ENCODE data around the gene TYW3.

The TYW3 gene

GRCh38 chr1:74731399-74732052 is 1.4 kb upstream of the TYW3 start:
- no peak for TF ChIP-seq TAF1 (IDR thresholded peaks at IDR 0.05; ENCODE audit: low read depth)
- no peak for TF ChIP-seq EP300 (IDR thresholded peaks at IDR 0.05; ENCODE audit: borderline replicate concordance)
- no peak for TF ChIP-seq REST (IDR thresholded peaks at IDR 0.05; ENCODE audit: low read depth)

GRCh38 chr1:74733604-74734484 is 892 bp downstream of the TYW3 start:
- peak; percentile 41 for TF ChIP-seq RAD21 (IDR thresholded peaks at IDR 0.05; ENCODE audit: low read depth)
- TF ChIP-seq MAX (IDR thresholded peaks at IDR 0.05), result no peak

GRCh38 chr1:74737333-74737732 is 4.4 kb downstream of the TYW3 start:
- TF ChIP-seq USF1 (IDR thresholded peaks at IDR 0.05) (no peak), ZBTB7A (IDR thresholded peaks at IDR 0.05; ENCODE audit: low read depth) (no peak), TAF1 (IDR thresholded peaks at IDR 0.05; ENCODE audit: low read depth) (no peak), REST (IDR thresholded peaks at IDR 0.05; ENCODE audit: low read depth) (no peak), EP300 (IDR thresholded peaks at IDR 0.05; ENCODE audit: borderline replicate concordance) (no peak), FOXM1 (IDR thresholded peaks at IDR 0.05; ENCODE audit: borderline replicate concordance, low read depth) (no peak), CEBPB (IDR thresholded peaks at IDR 0.05) (no peak), EGR1 (IDR thresholded peaks at IDR 0.05) (no peak), TEAD4 (IDR thresholded peaks at IDR 0.05) (no peak), MAX (IDR thresholded peaks at IDR 0.05) (no peak), CREB1 (IDR thresholded peaks at IDR 0.05; ENCODE audit: low read depth) (no peak), YY1 (IDR thresholded peaks at IDR 0.05; ENCODE audit: low read depth) (no peak)

- no peak for TF ChIP-seq ZBTB7A (IDR thresholded peaks at IDR 0.05; ENCODE audit: low read depth)
- no peak for TF ChIP-seq FOXM1 (IDR thresholded peaks at IDR 0.05; ENCODE audit: borderline replicate concordance, low read depth)
- TF ChIP-seq EGR1 (IDR thresholded peaks at IDR 0.05), result no peak
- no peak for TF ChIP-seq NFIC (IDR thresholded peaks at IDR 0.05)
- TF ChIP-seq CREB1 (IDR thresholded peaks at IDR 0.05; ENCODE audit: low read depth), result no peak
- no peak for TF ChIP-seq TEAD4 (IDR thresholded peaks at IDR 0.05)
- no peak for TF ChIP-seq REST (IDR thresholded peaks at IDR 0.05; ENCODE audit: low read depth)
- TF ChIP-seq TCF12 (IDR thresholded peaks at IDR 0.05; ENCODE audit: low read depth), result no peak
- no peak for TF ChIP-seq TAF1 (IDR thresholded peaks at IDR 0.05; ENCODE audit: low read depth)
- no peak for TF ChIP-seq RAD21 (IDR thresholded peaks at IDR 0.05; ENCODE audit: low read depth)
- TF ChIP-seq MAX (IDR thresholded peaks at IDR 0.05), result no peak
Observed at GRCh38 chr1:74748960-74749359, 16.0 kb downstream of the TYW3 start.

GRCh38 chr1:74753104-74753503 is 20.2 kb downstream of the TYW3 start:
- TF ChIP-seq USF1 (IDR thresholded peaks at IDR 0.05) (no peak), REST (IDR thresholded peaks at IDR 0.05; ENCODE audit: low read depth) (no peak), NFIC (IDR thresholded peaks at IDR 0.05) (no peak), TAF1 (IDR thresholded peaks at IDR 0.05; ENCODE audit: low read depth) (no peak)

All from Ishikawa (cell line).